ENCODE results near the gene TUFT1.

GRCh38 chr1:151537112-151537511, 3.0 kb upstream of the TUFT1 start:
- TF ChIP-seq CTCF (IDR thresholded peaks at IDR 0.05; ENCODE audit: poor library complexity, severe bottlenecking) (no peak), SMC3 (conservative IDR thresholded peaks at IDR 0.05; ENCODE audit: poor library complexity) (no peak), EZH2 (IDR thresholded peaks at IDR 0.05; ENCODE audit: borderline replicate concordance, insufficient read depth, low read length, poor library complexity, severe bottlenecking) (no peak), POLR2AphosphoS5 (IDR thresholded peaks at IDR 0.05) (no peak)
